GM12874 (cell line): ENCODE data around the gene FXYD5.

Experiments
- TF ChIP-seq, protein P1 (sequence below): IDR thresholded peaks from 2 replicates; pipeline ENCODE4 v1.5.1; 2011; ENCODE audit warnings: low read depth, mild to moderate bottlenecking, control low read depth, low read length, moderate library complexity; ENCODE audit not compliant: insufficient read depth

FXYD5 gene

DNA sequence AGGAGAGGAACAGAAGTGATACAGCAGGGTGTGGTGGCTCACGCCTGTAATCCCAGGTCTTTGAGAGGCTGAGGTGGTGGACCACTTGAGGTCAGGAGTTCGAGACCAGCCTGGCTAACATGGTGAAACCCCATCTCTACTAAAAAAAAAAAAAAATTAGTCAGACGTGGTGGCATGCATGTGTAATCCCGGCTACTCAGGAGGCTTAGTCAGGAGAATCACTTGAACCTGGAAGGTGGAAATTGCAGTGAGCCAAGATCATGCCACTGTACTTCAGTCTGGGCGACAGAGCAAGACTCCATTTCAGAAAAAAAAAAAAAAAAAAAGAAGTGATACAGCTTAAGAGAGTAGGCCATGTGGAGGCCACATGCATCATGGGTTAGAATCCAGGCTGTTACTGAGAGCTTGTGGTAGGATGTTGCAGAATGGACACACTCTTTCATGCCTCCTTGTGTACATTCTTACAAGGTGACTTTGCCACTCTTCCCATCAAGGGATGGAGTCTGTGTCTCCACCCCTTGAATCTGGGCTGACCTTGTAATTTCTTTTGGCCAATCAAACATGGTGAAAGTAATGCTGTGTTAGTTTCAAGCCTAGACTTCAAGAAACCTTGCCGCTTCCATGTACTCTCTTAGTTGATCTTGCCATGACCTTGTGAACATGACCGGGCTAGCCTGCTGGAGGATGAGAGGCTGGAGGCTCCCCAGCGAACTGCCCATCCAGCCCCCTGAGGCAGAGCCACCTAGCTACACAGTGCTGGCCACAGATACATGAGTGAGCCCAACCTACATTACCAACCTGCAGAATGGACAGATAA, 61.7 kb downstream of the FXYD5 start:
- TF ChIP-seq, protein P1, sequence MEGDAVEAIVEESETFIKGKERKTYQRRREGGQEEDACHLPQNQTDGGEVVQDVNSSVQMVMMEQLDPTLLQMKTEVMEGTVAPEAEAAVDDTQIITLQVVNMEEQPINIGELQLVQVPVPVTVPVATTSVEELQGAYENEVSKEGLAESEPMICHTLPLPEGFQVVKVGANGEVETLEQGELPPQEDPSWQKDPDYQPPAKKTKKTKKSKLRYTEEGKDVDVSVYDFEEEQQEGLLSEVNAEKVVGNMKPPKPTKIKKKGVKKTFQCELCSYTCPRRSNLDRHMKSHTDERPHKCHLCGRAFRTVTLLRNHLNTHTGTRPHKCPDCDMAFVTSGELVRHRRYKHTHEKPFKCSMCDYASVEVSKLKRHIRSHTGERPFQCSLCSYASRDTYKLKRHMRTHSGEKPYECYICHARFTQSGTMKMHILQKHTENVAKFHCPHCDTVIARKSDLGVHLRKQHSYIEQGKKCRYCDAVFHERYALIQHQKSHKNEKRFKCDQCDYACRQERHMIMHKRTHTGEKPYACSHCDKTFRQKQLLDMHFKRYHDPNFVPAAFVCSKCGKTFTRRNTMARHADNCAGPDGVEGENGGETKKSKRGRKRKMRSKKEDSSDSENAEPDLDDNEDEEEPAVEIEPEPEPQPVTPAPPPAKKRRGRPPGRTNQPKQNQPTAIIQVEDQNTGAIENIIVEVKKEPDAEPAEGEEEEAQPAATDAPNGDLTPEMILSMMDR, result no peak

DNA sequence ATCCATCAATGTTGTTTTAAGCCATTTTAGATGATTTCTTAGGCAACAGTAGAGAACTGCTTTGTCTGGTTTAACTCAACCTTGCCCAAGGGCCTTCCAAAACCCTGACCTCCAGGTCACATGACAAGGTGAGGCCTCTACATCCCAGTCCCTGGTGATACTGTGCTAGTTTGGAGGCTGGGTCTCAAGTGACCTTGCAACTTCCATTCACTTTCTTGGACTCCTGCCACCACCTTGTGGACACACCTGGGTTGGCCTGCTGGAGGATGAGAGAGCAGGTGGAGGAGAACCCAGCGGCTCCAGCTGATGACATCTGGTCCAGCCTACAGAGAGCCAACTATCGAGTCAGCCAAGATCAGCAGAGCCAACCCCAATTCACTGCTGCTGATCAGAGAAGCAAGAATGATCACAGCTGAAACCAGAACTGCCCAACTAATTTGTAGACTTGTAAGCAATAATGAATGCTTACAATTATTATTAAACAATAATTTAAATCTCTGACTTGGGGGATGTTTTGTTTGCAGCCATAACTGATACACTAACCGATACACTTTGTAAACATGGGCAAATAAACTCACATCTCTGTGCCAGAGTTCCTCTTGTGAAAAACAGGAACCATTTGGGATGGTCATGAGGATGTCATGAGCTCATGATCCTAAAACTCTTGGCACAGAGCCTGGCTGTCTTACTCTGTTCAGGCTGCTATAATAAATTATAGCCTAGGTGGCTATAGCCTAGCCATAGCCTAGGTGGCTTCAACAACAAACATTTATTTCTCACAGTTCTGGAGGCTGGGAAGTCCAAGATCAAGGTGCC, 62.5 kb downstream of the FXYD5 start:
- TF ChIP-seq, protein P1, result peak; percentile 33; the same call in 1 of the 2 replicates

DNA sequence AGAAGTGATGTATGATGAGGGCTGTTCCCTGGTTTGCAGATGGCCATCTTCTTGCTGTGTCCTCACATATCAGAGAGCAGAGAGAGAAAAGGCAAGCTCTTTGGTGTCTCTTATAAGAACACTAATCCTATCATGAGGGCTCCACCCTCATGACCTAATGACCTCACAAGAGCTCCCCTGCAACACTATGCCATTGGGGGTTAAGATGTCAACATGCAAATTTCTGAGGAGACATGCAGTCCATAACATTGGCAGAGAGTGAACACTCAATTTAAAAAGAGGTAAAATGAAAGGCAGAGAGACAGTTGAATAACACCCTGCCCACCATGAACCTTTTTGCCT, 63.1 kb downstream of the FXYD5 start:
- TF ChIP-seq, protein P1, result no peak

DNA sequence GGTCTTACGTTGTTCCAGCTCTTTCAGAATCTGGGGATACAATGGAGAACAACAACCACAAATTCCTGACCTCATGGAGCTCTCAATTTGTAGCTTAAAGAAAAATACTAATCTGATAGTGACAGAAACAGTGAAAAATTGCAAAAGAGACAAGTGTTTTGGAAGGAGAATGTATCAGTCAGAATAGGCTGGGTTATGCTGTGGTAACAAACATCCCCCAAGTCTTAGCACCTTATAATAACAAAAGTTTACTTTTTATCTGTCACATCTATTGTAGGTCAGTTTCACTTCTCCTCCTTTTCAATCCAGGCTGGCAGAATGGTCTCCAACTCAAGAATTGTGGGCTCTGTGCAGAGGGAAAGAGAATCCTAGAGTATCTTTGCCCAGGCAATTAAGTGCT, 64.5 kb downstream of the FXYD5 start:
- TF ChIP-seq, protein P1, result no peak
